Measurements from ENCODE around the gene TMEM52. TPM values are rescaled to one million over a fixed set of nuclear protein-coding genes. Genes with fewer than 3 reads are reported as not detected.

The TMEM52 gene
- polyA plus RNA-seq, 2 of the 4 experiments (the other 2 are of a cell fraction), result 0.36 to 0.41 TPM

DNA sequence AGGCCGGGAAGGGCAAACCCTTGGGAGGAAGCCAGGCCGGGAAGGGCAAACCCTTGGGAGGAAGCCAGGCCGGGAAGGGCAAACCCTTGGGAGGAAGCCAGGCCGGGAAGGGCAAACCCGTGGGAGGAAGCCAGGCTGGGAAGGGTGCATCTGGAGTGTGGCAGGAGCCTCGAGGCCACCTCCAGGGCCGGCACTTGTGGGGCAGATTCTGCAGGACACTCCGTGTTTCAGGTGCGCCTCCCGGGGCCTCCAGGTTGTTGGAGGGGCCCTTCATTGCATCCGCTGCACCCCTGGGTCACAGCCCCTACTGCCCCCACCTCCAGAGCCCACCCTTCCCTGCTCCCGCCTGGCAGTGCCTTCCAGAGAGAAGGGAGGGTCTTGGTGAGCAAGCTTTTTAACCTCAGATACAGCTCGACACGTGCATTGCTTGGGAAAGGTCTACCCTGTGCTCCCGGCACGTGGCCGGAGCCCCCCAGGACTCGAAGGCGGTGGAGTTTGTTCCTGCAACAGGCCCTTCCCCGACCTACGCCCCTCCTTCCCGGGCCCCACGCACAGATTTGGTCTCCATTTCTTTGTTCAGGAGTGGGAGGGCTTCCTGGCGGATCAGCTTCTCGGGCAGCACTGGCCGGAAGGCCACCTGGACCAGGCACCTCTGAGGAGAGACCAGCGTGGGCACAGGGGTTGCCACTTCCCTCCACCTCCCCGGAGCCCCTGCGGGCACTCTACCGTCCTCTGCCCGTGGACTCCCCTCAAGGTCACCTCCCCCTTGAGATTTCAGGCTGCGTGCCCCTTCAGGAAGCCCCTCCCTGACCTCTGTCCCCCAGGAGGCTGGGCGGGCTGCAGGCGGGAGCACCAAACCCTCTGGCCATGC lies 9.4 kb upstream of the TMEM52 start:
- Histone ChIP-seq H3K4me3 (no peak overlapping the region), H3K9me3 (no peaks in the 10 kb centered on the region), H3K27ac (no peak overlapping the region), H3K4me2 (no peak overlapping the region), H3K4me1 (no peaks in the 10 kb centered on the region)
- DNase-seq (ENCODE audit: low read depth in 1 of 2, low spot score in 1 of 2) (no peak), FAIRE-seq (no peak), ATAC-seq (no peak)
- CTCF ChIA-PET, result interaction anchor here (1.2 to 1.9 kb wide), 2 partner anchors 16 kb away, joined by 3 to 6 read pairs; no protein-coding TSS in a partner anchor
- TF ChIP-seq RFX5 (IDR thresholded peaks at IDR 0.05) (no peak), JUN (IDR thresholded peaks at IDR 0.05) (no peak), HOXB13 (CRISPR knock-in tag; IDR thresholded peaks at IDR 0.05; ENCODE audit: low read depth) (no peak), MAZ (IDR thresholded peaks at IDR 0.05; ENCODE audit: borderline replicate concordance, low read depth, low read length) (no peak)
- POLR2A ChIA-PET, result no interaction called here
- WGBS (ENCODE audit: missing lambda C conversion rate), result 58% methylated on average over 16 of the region's 34 CpGs

DNA sequence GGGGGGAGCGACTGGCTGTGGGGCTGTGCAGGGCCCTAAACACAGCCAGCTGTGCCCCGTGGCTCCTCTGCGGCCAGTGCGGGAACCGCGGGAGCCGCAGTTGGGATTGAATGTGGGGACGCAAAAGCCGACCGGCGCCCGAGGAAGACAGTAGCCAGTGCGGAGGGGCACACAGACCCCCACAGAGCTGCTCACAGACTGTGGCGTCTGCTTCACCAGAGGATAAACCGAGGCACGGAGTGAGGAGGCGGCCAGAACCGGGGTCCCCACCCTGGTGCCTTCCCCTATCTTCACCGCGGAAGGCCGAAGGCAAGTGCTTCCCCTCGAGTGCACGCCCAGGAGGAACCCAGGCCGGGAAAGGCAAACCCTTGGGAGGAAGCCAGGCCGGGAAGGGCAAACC lies 8.7 kb upstream of the TMEM52 start:
- no peaks in the 10 kb centered on the region for H3K9me3 ChIP-seq
- CTCF ChIA-PET, result interaction anchor here (1.2 kb wide), 1 partner anchor 17 kb away, joined by 3 read pairs; no protein-coding TSS in a partner anchor
- FAIRE-seq (no peak), ATAC-seq (no peak), DNase-seq (ENCODE audit: low read depth in 1 of 2, low spot score in 1 of 2) (no peak)
- TF ChIP-seq RARB (CRISPR knock-in tag; IDR thresholded peaks at IDR 0.05), result no peak
- TF ChIP-seq, protein P1, sequence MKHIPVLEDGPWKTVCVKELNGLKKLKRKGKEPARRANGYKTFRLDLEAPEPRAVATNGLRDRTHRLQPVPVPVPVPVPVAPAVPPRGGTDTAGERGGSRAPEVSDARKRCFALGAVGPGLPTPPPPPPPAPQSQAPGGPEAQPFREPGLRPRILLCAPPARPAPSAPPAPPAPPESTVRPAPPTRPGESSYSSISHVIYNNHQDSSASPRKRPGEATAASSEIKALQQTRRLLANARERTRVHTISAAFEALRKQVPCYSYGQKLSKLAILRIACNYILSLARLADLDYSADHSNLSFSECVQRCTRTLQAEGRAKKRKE (CRISPR knock-in tag; IDR thresholded peaks at IDR 0.05; ENCODE audit: low read depth), result no peak
- no peak for TF ChIP-seq MAFK (IDR thresholded peaks at IDR 0.05; ENCODE audit: partially characterized antibody)
- no peak for TF ChIP-seq EP300 (IDR thresholded peaks at IDR 0.05)
- TF ChIP-seq JUN (IDR thresholded peaks at IDR 0.05), result no peak
- no peak for TF ChIP-seq POLR2A (IDR thresholded peaks at IDR 0.05; ENCODE audit: low read length)
- TF ChIP-seq, protein P2, sequence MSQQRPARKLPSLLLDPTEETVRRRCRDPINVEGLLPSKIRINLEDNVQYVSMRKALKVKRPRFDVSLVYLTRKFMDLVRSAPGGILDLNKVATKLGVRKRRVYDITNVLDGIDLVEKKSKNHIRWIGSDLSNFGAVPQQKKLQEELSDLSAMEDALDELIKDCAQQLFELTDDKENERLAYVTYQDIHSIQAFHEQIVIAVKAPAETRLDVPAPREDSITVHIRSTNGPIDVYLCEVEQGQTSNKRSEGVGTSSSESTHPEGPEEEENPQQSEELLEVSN (IDR thresholded peaks at IDR 0.05; ENCODE audit: borderline replicate concordance, low read depth), result no peak
- TF ChIP-seq RAD21 (conservative IDR thresholded peaks at IDR 0.05 in 1 of 2, IDR thresholded peaks at IDR 0.05 in 1 of 2), result no peak
- no peak for TF ChIP-seq JUNB (IDR thresholded peaks at IDR 0.05)
- TF ChIP-seq NR3C1 (IDR thresholded peaks at IDR 0.05), result no peak
- TF ChIP-seq HEYL (CRISPR knock-in tag; IDR thresholded peaks at IDR 0.05), result no peak
- no peak for TF ChIP-seq HDAC2 (IDR thresholded peaks at IDR 0.05)
- no peak for TF ChIP-seq SMC3 (IDR thresholded peaks at IDR 0.05)
- TF ChIP-seq KDM5A (IDR thresholded peaks at IDR 0.05), result no peak
- no peak for TF ChIP-seq ESRRA (IDR thresholded peaks at IDR 0.05; ENCODE audit: borderline replicate concordance, low read length)
- no peak for TF ChIP-seq ZFP36 (IDR thresholded peaks at IDR 0.05; ENCODE audit: borderline replicate concordance, partially characterized antibody)
- no peak overlapping the region for H3K4me2 ChIP-seq
- H3K27ac ChIP-seq, result no peak overlapping the region
- H3K4me3 ChIP-seq, result no peak overlapping the region
- POLR2A ChIA-PET, result no interaction called here
- WGBS (ENCODE audit: missing lambda C conversion rate), result 66% methylated on average over 10 of the region's 25 CpGs
- no peaks in the 10 kb centered on the region for H3K4me1 ChIP-seq

DNA sequence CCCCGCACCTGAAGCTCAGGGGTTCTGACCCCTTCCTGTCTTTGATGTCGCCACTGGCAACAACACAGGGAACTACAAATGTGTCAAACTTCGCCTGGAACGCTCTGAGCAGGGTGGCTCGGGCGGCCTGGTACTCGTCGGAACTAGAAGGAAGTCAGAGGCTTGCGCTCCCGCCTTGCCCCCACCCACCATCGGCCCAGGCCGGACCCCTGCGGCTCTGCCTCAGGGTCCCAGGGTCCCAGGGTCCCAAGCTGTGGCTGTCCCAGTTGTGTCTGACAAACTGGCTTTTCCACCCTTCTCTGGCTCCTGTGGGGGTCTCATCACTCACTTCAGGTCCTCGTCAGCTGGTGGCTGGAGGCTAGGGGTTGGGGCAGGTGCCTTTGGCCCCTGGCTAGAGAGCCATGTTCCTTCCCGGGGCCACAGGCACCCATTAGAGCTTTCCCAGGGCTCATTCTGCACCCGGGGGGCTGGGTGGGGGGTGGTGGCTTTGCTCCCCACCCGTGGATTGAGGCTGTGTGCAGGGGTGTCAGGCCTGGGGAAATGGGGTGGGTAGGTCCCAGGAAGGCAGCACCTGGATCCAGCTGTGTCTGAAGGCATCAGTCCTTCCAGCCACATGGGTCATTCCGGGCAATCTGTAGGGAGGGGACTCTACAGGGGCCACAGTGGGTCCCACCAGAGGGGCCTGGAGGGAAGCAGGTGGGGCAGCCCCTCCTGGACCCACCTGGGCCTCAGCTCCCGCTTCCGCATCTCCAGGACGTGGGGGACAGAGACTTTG lies 8.0 kb upstream of the TMEM52 start:
- ATAC-seq, result no peak
- ChIA-PET CTCF (interaction anchor here (1.2 kb wide), 2 partner anchors 17 to 118 kb away, joined by 3 read pairs; no protein-coding TSS in a partner anchor), POLR2A (no interaction called here)
- no peaks in the 10 kb centered on the region for H3K9me3 ChIP-seq
- DNase-seq (ENCODE audit: low read depth in 1 of 2, low spot score in 1 of 2), result no peak
- H3K27ac ChIP-seq, result no peak overlapping the region
- H3K4me1 ChIP-seq, result no peaks in the 10 kb centered on the region
- no peak overlapping the region for H3K4me3 ChIP-seq
- H3K4me2 ChIP-seq, result no peak overlapping the region
- no peak for TF ChIP-seq POLR2AphosphoS2 (conservative IDR thresholded peaks at IDR 0.05; ENCODE audit: low read length)
- FAIRE-seq, result no peak
- WGBS (ENCODE audit: missing lambda C conversion rate), result 98% methylated on average over 6 of the region's 21 CpGs
